DOHH2 (cell line): ENCODE data around the gene COL5A1.

Experiments
- H3F3A ChIP-seq: fragments of 200-600 bp; sonication (generic), shearing (Covaris generic); 2 replicates; pipeline ENCODE4 v1.6.0; 2016; ENCODE audit warnings: antibody characterized with exemption, mild to moderate bottlenecking; ENCODE audit not compliant: control insufficient read depth, insufficient read depth
- H3K27ac ChIP-seq: fragments of 200-600 bp; sonication (generic); 2 replicates; pipeline ENCODE4 v1.5.1; 2014; ENCODE audit warnings: low read depth, mild to moderate bottlenecking, low read length, moderate library complexity
- H3K27me3 ChIP-seq: fragments of 200-600 bp; sonication (generic); 2 replicates; pipeline ENCODE4 v1.6.1; 2014; ENCODE audit warnings: mild to moderate bottlenecking, low read length, mixed read lengths; ENCODE audit not compliant: control insufficient read depth
- H3K36me3 ChIP-seq: fragments of 200-600 bp; sonication (generic); 2 replicates; pipeline ENCODE4 v1.6.1; 2014; ENCODE audit warnings: mild to moderate bottlenecking, low read length, moderate library complexity, mixed read lengths; ENCODE audit not compliant: control insufficient read depth
- H3K4me1 ChIP-seq: fragments of 200-600 bp; sonication (generic); 2 replicates; pipeline ENCODE4 v1.6.1; 2014; ENCODE audit warnings: mild to moderate bottlenecking, low read length, mixed read lengths; ENCODE audit not compliant: control insufficient read depth
- H3K4me2 ChIP-seq: fragments of 200-600 bp; sonication (generic); 2 replicates; pipeline ENCODE4 v1.6.0; 2014; ENCODE audit warnings: mild to moderate bottlenecking, low read length, moderate library complexity
- H3K4me3 ChIP-seq: fragments of 200-600 bp; sonication (generic); 2 replicates; pipeline ENCODE4 v1.5.1; 2014; ENCODE audit warnings: mild to moderate bottlenecking, low read length, mixed read lengths
- H3K79me2 ChIP-seq: fragments of 200-600 bp; sonication (generic); 2 replicates; pipeline ENCODE4 v1.6.1; 2014; ENCODE audit warnings: mild to moderate bottlenecking, low read length, mixed read lengths; ENCODE audit not compliant: control insufficient read depth
- H3K9me2 ChIP-seq: fragments of 200-600 bp; sonication (generic); replicated peaks from 2 replicates; pipeline ENCODE4 v1.6.1; 2014; ENCODE audit warnings: mild to moderate bottlenecking, low read length, mixed read lengths; ENCODE audit not compliant: control insufficient read depth
- H3K9me3 ChIP-seq: fragments of 200-600 bp; sonication (generic); 2 replicates; pipeline ENCODE4 v1.6.1; 2014; ENCODE audit warnings: antibody characterized with exemption, low read length, mixed read lengths; ENCODE audit not compliant: control insufficient read depth, insufficient read depth
- H4K20me1 ChIP-seq: fragments of 200-600 bp; sonication (generic); 2 replicates; pipeline ENCODE4 v1.6.0; 2014; ENCODE audit warnings: low read depth, mild to moderate bottlenecking, antibody characterized with exemption, low read length, moderate library complexity; ENCODE audit not compliant: control insufficient read depth, insufficient read depth
- EZH2phosphoT487 ChIP-seq: fragments of 200-600 bp; sonication (generic); IDR thresholded peaks from 2 replicates; pipeline ENCODE4 v1.6.1; 2017; ENCODE audit warnings: borderline replicate concordance, mild to moderate bottlenecking, antibody characterized with exemption, low read length, moderate library complexity, mixed read lengths
- TF ChIP-seq, protein P1 (sequence below): fragments of 200-600 bp; sonication (generic); IDR thresholded peaks from one replicate; pipeline ENCODE4 v1.5.1; 2014; ENCODE audit warnings: antibody characterized with exemption, mild to moderate bottlenecking, low read depth, low read length; ENCODE audit not compliant: poor library complexity, severe bottlenecking

The COL5A1 gene

GRCh38 chr9:134808447-134808792 is 166.8 kb downstream of the COL5A1 start:
- Histone ChIP-seq H3K79me2 (no peaks in the 10 kb centered on the region), H3K27me3 (no peaks in the 10 kb centered on the region), H3K36me3 (no peaks in the 10 kb centered on the region), H3F3A (no peaks in the 10 kb centered on the region), H3K4me3 (no peak overlapping the region), H4K20me1 (no peaks in the 10 kb centered on the region), H3K9me3 (no peaks in the 10 kb centered on the region), H3K27ac (no peak overlapping the region), H3K9me2 (no peaks in the 10 kb centered on the region), H3K4me2 (no peak overlapping the region), H3K4me1 (no peaks in the 10 kb centered on the region)
- no peak for TF ChIP-seq EZH2phosphoT487
- TF ChIP-seq, protein P1, sequence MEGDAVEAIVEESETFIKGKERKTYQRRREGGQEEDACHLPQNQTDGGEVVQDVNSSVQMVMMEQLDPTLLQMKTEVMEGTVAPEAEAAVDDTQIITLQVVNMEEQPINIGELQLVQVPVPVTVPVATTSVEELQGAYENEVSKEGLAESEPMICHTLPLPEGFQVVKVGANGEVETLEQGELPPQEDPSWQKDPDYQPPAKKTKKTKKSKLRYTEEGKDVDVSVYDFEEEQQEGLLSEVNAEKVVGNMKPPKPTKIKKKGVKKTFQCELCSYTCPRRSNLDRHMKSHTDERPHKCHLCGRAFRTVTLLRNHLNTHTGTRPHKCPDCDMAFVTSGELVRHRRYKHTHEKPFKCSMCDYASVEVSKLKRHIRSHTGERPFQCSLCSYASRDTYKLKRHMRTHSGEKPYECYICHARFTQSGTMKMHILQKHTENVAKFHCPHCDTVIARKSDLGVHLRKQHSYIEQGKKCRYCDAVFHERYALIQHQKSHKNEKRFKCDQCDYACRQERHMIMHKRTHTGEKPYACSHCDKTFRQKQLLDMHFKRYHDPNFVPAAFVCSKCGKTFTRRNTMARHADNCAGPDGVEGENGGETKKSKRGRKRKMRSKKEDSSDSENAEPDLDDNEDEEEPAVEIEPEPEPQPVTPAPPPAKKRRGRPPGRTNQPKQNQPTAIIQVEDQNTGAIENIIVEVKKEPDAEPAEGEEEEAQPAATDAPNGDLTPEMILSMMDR = no peak

- H3K9me3 ChIP-seq = no peaks in the 10 kb centered on the region
- no peaks in the 10 kb centered on the region for H3K4me1 ChIP-seq
- H3K79me2 ChIP-seq = no peaks in the 10 kb centered on the region
- TF ChIP-seq, protein P1 = no peak
- no peak for TF ChIP-seq EZH2phosphoT487
- H3K4me2 ChIP-seq = no peak overlapping the region
- H4K20me1 ChIP-seq = no peaks in the 10 kb centered on the region
- no peak overlapping the region for H3K27ac ChIP-seq
- no peaks in the 10 kb centered on the region for H3K36me3 ChIP-seq
- no peaks in the 10 kb centered on the region for H3F3A ChIP-seq
- H3K27me3 ChIP-seq = no peaks in the 10 kb centered on the region
- H3K9me2 ChIP-seq = no peaks in the 10 kb centered on the region
- no peak overlapping the region for H3K4me3 ChIP-seq
Observed at GRCh38 chr9:134809292-134809691, 167.7 kb downstream of the COL5A1 start.

DNA sequence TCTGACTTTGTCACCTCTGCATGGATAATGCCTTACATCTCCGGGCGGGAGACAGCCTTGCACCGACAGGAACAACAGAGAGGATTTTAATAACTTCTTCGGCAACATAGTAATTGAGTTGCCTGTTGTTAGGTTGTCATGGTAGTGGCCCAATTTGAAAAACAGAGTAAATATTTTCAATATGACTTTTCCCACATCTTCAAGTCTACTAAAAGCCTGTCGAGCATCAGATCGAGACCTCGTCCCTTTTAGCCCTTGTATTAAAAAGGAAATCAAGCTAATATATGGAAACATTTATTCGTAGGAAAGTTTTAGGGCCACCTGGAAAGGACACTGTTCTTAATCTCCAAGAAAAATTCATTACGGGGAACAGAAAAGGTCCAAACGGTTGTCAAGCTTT is 168.2 kb downstream of the COL5A1 start:
- Histone ChIP-seq H3K36me3 (no peaks in the 10 kb centered on the region), H3K27ac (no peak overlapping the region), H3K9me3 (no peaks in the 10 kb centered on the region), H3K27me3 (no peaks in the 10 kb centered on the region), H3K4me3 (no peak overlapping the region), H3K9me2 (no peaks in the 10 kb centered on the region), H4K20me1 (no peaks in the 10 kb centered on the region), H3K79me2 (no peaks in the 10 kb centered on the region), H3K4me2 (no peak overlapping the region), H3K4me1 (no peaks in the 10 kb centered on the region), H3F3A (no peaks in the 10 kb centered on the region)
- no peak for TF ChIP-seq EZH2phosphoT487
- TF ChIP-seq, protein P1 = no peak
